Trophoblast cell (in vitro differentiated cells and primary cell): ENCODE measurements around the gene WFDC9.
"Not testable (repeated sequence)": the region's sequence is repeated elsewhere in the genome, so short reads cannot be mapped to it uniquely, and the experiment has no call there.

Experiments used
- DNase-seq, 2 donors: peaks; one replicate each; pipeline ENCODE4 v3.0.0-alpha.2; 2016
- H2AFZ ChIP-seq: 2 replicates; pipeline ENCODE4 v1.6.1; 2013; ENCODE audit warnings: low read length, moderate library complexity, mild to moderate bottlenecking; ENCODE audit not compliant: insufficient read depth, poor library complexity
- H2AK5ac ChIP-seq: 2 replicates; pipeline ENCODE4 v1.6.1; 2013; ENCODE audit warnings: mild to moderate bottlenecking, low read length
- H2BK120ac ChIP-seq: 2 replicates; pipeline ENCODE4 v1.6.1; 2013; ENCODE audit warnings: low read length, mild to moderate bottlenecking, moderate library complexity; ENCODE audit not compliant: insufficient read depth, poor library complexity
- H2BK12ac ChIP-seq: 2 replicates; pipeline ENCODE4 v1.6.1; 2013; ENCODE audit warnings: mild to moderate bottlenecking, low read length, moderate library complexity
- H2BK5ac ChIP-seq: 2 replicates; pipeline ENCODE4 v1.6.1; 2013; ENCODE audit warnings: low read length, low read depth, moderate library complexity, mild to moderate bottlenecking; ENCODE audit not compliant: poor library complexity
- H3K14ac ChIP-seq: 2 replicates; pipeline ENCODE4 v1.6.1; 2013; ENCODE audit warnings: mild to moderate bottlenecking, low read length
- H3K18ac ChIP-seq: 2 replicates; pipeline ENCODE4 v1.6.1; 2013; ENCODE audit warnings: mild to moderate bottlenecking, low read length
- H3K23ac ChIP-seq: 2 replicates; pipeline ENCODE4 v1.6.1; 2013; ENCODE audit warnings: low read length
- H3K27ac ChIP-seq: 2 replicates; pipeline ENCODE4 v1.5.1; 2013; ENCODE audit warnings: low read depth, mild to moderate bottlenecking, inconsistent platforms, low read length, moderate library complexity
- H3K27me3 ChIP-seq: 2 replicates; pipeline ENCODE4 v1.6.1; 2013; ENCODE audit warnings: inconsistent platforms, mild to moderate bottlenecking, low read length, moderate library complexity; ENCODE audit not compliant: insufficient read depth
- H3K36me3 ChIP-seq, 2 experiments: 1 replicate in 1 of 2; 2 replicates in 1 of 2; pipeline ENCODE4 v1.6.1; 2013; ENCODE audit warnings: low read length in 2 of 2, mild to moderate bottlenecking in 2 of 2, moderate library complexity in 1 of 2; ENCODE audit not compliant: insufficient read depth in 2 of 2, control insufficient read depth in 1 of 2
- H3K4ac ChIP-seq: 2 replicates; pipeline ENCODE4 v1.6.1; 2013; ENCODE audit warnings: low read depth, mild to moderate bottlenecking, low read length, moderate library complexity
- H3K4me1 ChIP-seq, 2 experiments: 1 replicate in 1 of 2; 2 replicates in 1 of 2; pipeline ENCODE4 v1.6.1; 2013; ENCODE audit warnings: low read length in 2 of 2, mild to moderate bottlenecking in 2 of 2, moderate library complexity in 1 of 2; ENCODE audit not compliant: insufficient read depth in 2 of 2, control insufficient read depth in 1 of 2
- H3K4me2 ChIP-seq: 2 replicates; pipeline ENCODE4 v1.6.1; 2013; ENCODE audit warnings: inconsistent platforms, mild to moderate bottlenecking, low read length, moderate library complexity
- H3K4me3 ChIP-seq: 2 replicates; pipeline ENCODE4 v1.5.1; 2013; ENCODE audit warnings: mild to moderate bottlenecking, low read depth, low read length, inconsistent platforms
- H3K79me1 ChIP-seq: one replicate; pipeline ENCODE4 v1.6.1; 2013; ENCODE audit warnings: low read length
- H3K79me2 ChIP-seq: 2 replicates; pipeline ENCODE4 v1.6.1; 2013; ENCODE audit warnings: low read length, mild to moderate bottlenecking; ENCODE audit not compliant: control insufficient read depth, insufficient read depth, poor library complexity
- H3K9ac ChIP-seq: 2 replicates; pipeline ENCODE4 v1.6.1; 2013; ENCODE audit warnings: mild to moderate bottlenecking, low read length
- H3K9me3 ChIP-seq: 2 replicates; pipeline ENCODE4 v1.6.1; 2013; ENCODE audit warnings: low read depth, mild to moderate bottlenecking, control low read depth, inconsistent platforms, low read length; ENCODE audit not compliant: insufficient read depth
- H4K12ac ChIP-seq: 2 replicates; pipeline ENCODE4 v1.6.1; 2013; ENCODE audit warnings: low read depth, mild to moderate bottlenecking, low read length, moderate library complexity
- H4K8ac ChIP-seq: 2 replicates; pipeline ENCODE4 v1.6.1; 2013; ENCODE audit warnings: low read depth, mild to moderate bottlenecking, low read length, moderate library complexity
- H4K91ac ChIP-seq: one replicate; pipeline ENCODE4 v1.6.1; 2013; ENCODE audit warnings: low read depth, mild to moderate bottlenecking, low read length, moderate library complexity
- WGBS: extraction: QIAGEN DNeasy Blood & Tissue Kit; methylation state at CpG from one replicate; pipeline ENCODE4 v1.1.7; 2013; ENCODE audit warnings: missing lambda C conversion rate; ENCODE audit not compliant: insufficient read length, insufficient coverage; ENCODE audit errors: extremely low coverage; 5-methylcytosine and 5-hydroxymethylcytosine counted together

The WFDC9 gene

DNA sequence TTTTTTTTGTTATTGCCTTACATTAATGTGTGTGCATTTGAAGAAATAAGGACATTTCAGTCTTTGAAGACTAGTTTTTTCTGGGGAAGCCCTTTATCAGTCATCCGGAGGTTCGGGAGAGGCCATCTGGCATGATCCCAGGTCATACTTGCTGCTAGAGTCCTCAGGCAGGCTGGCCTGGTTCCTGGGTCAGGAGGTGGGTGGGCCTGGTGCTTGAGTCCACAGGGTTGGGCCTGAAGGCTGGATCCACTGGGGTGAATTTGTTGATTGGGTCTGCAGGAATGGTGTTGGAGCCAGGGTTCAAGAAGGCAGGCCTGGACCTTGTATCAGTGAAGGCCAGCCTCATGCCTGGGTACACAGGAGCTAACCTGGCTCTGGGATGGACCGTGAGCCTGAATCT, 15.8 kb upstream of the WFDC9 start:
- WGBS: no CpG with 5 or more reads among the region's 3 CpGs
- no peaks in the 10 kb centered on the region for H3K27me3 ChIP-seq
- H4K8ac ChIP-seq: no peak overlapping the region

DNA sequence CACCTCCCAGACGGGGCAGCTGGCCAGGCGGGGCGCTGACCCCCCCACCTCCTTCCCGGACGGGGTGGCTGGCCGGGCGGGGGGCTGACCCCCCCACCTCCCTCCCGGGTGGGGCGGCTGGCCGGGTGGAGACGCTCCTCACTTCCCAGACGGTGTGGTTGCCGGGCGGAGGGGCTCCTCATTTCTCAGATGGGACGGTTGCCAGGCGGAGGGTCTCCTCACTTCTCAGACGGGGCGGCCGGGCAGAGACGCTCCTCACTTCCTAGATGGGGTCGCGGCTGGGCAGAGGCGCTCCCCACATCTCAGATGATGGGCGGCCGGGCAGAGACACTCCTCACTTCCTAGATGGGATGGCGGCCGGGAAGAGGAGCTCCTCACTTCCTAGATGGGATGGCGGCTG, 14.8 kb upstream of the WFDC9 start:
- H4K12ac ChIP-seq, DNase-seq, H3K4me2 ChIP-seq, H2BK120ac ChIP-seq, H3K79me1 ChIP-seq, H3K4me1 ChIP-seq, H2AFZ ChIP-seq, H4K91ac ChIP-seq, H3K14ac ChIP-seq, H2AK5ac ChIP-seq, H2BK5ac ChIP-seq, H3K23ac ChIP-seq, H4K8ac ChIP-seq, H3K27ac ChIP-seq, H3K79me2 ChIP-seq, H3K9me3 ChIP-seq, H3K4ac ChIP-seq, H3K36me3 ChIP-seq, H3K9ac ChIP-seq, H2BK12ac ChIP-seq, H3K27me3 ChIP-seq, H3K4me3 ChIP-seq, H3K18ac ChIP-seq: not testable (repeated sequence)
- no CpG with 5 or more reads among the region's 28 CpGs for WGBS

More for the DNA sequence above, 15.8 kb upstream of the WFDC9 start:
- DNase-seq: no peak
- H2BK12ac ChIP-seq: no peak overlapping the region
- no peaks in the 10 kb centered on the region for H3K4me1 ChIP-seq
- H3K27ac ChIP-seq: no peak overlapping the region
- H2AFZ ChIP-seq: no peak overlapping the region
- no peak overlapping the region for H2BK5ac ChIP-seq
- H3K4ac ChIP-seq: no peak overlapping the region
- no peak overlapping the region for H4K12ac ChIP-seq
- no peak overlapping the region for H3K4me2 ChIP-seq
- no peak overlapping the region for H3K9ac ChIP-seq
- H3K36me3 ChIP-seq: no peaks in the 10 kb centered on the region
- no peak overlapping the region for H2AK5ac ChIP-seq
- H3K18ac ChIP-seq: no peak overlapping the region
- H3K23ac ChIP-seq: no peak overlapping the region
- no peak overlapping the region for H3K4me3 ChIP-seq
- no peaks in the 10 kb centered on the region for H3K79me2 ChIP-seq
- H3K79me1 ChIP-seq: no peaks in the 10 kb centered on the region
- H4K91ac ChIP-seq: no peak overlapping the region
- H3K9me3 ChIP-seq: peaks cover 7% of the 10 kb centered on the region
- H3K14ac ChIP-seq: no peak overlapping the region
- no peak overlapping the region for H2BK120ac ChIP-seq

DNA sequence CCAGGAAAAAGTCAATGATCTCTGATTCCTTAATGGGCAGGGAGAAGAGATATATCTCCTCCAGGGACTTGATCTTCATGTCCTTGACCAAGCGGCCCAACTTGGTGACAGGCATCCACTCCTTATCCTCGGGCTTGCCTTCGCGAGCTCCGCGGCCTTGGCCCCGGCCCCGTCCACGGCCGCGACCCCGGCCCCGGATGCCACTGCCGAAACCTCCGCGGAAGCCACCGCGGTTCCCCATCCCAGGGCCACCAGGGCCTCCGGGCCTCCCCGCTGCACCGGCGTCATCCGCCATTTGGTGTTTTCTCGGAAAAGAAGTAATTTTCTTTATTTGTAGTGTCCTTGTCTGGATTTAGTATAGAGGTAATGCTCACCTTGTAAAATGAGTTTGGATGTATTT, 10.0 kb upstream of the WFDC9 start:
- WGBS: no CpG with 5 or more reads among the region's 24 CpGs
- H2BK12ac ChIP-seq, H3K4ac ChIP-seq, H2BK120ac ChIP-seq, H3K27me3 ChIP-seq, H3K4me1 ChIP-seq, H3K4me2 ChIP-seq, DNase-seq, H3K14ac ChIP-seq, H2AFZ ChIP-seq, H3K4me3 ChIP-seq, H4K91ac ChIP-seq, H3K36me3 ChIP-seq, H4K12ac ChIP-seq, H3K79me1 ChIP-seq, H3K18ac ChIP-seq, H3K27ac ChIP-seq, H2AK5ac ChIP-seq, H3K79me2 ChIP-seq, H3K9me3 ChIP-seq, H4K8ac ChIP-seq, H2BK5ac ChIP-seq, H3K23ac ChIP-seq, H3K9ac ChIP-seq: not testable (repeated sequence)

DNA sequence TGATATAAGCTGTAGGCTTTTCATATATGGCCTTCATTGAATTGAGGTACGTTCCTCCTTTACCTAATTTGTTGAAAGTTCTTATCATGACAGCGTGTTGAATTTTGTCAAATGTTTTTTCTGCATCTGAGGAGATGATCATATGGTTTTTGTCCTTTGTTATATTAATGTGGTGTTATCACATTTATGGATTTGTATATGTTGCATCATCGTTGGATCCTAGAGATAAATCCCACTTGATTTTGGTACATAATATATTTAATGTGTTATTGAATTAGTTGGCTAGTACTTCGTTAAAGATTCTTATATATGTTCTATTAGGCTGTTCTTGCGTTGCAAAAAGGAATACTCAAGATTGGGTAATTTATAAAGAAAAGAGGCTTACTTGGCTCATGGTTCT, 8.6 kb upstream of the WFDC9 start:
- no peaks in the 10 kb centered on the region for H3K79me1 ChIP-seq
- H3K18ac ChIP-seq: no peak overlapping the region
- H3K9ac ChIP-seq: no peak overlapping the region
- H4K91ac ChIP-seq: no peak overlapping the region
- H3K36me3 ChIP-seq: no peaks in the 10 kb centered on the region
- no CpG with 5 or more reads among the region's 5 CpGs for WGBS
- H3K79me2 ChIP-seq: no peaks in the 10 kb centered on the region
- H3K27me3 ChIP-seq: no peaks in the 10 kb centered on the region
- no peak overlapping the region for H3K4me2 ChIP-seq
- H2BK120ac ChIP-seq: no peak overlapping the region
- no peaks in the 10 kb centered on the region for H3K9me3 ChIP-seq
- H4K12ac ChIP-seq: no peak overlapping the region
- H3K4me3 ChIP-seq: no peak overlapping the region
- no peak overlapping the region for H3K27ac ChIP-seq
- no peak overlapping the region for H3K14ac ChIP-seq
- H2BK5ac ChIP-seq: no peak overlapping the region
- H3K4me1 ChIP-seq: no peaks in the 10 kb centered on the region
- H3K23ac ChIP-seq: no peak overlapping the region
- H4K8ac ChIP-seq: no peak overlapping the region
- H2AK5ac ChIP-seq: no peak overlapping the region
- no peak overlapping the region for H2BK12ac ChIP-seq
- no peak for DNase-seq
- no peak overlapping the region for H2AFZ ChIP-seq
- H3K4ac ChIP-seq: no peak overlapping the region
